Fibroblast of the aortic adventitia (primary cell): ENCODE results near the gene ZNF530. TPM values are rescaled to one million over a fixed set of nuclear protein-coding genes. Genes with fewer than 3 reads are reported as not detected.

ENCODE experiments used
- DNase-seq: peaks from one replicate; pipeline ENCODE4 v3.0.0-alpha.2; 2010; ENCODE audit warnings: low read depth
- H3K4me3 ChIP-seq: 2 replicates; pipeline ENCODE4 v1.5.1; 2011; ENCODE audit warnings: low read depth, mild to moderate bottlenecking, control low read depth, low read length, moderate library complexity
- CTCF ChIP-seq: IDR thresholded peaks from 2 replicates; pipeline ENCODE4 v1.5.1; 2011; ENCODE audit warnings: mild to moderate bottlenecking, low read length, control low read depth, inconsistent platforms; ENCODE audit not compliant: insufficient read depth
- total RNA-seq: library from RNA; depleted of rRNA; stranded (reverse); fragments of >200 nt; gene quantifications from 2 replicates; pipeline ENCODE4 v1.2.3, GENCODE V29; 2012; ENCODE audit warnings: low replicate concordance

ZNF530 gene
- 1.1 and 5.6 TPM in 2 replicates for total RNA-seq

GRCh38 chr19:57599761-57600383 is at the start of gene ZNF530:
Gene ZNF530, plus strand, starts transcription at chr19:57599885. Its CDS starts 4,461 bp downstream, at chr19:57604346.
- no peak for TF ChIP-seq CTCF
- H3K4me3 ChIP-seq: peak within 1 kb of the TSS; percentile 85
- peak; percentile 91 for DNase-seq

- no peak for TF ChIP-seq CTCF
- H3K4me3 ChIP-seq: no peak overlapping the region
- DNase-seq: no peak
Observed at GRCh38 chr19:57552432-57552831, 47.3 kb upstream of the ZNF530 start.

- H3K4me3 ChIP-seq: peak overlapping the region; percentile 95
- TF ChIP-seq CTCF: no peak
- no peak for DNase-seq
Observed at GRCh38 chr19:57557659-57558058, 42.0 kb upstream of the ZNF530 start.

GRCh38 chr19:57558525-57558924 is 41.2 kb upstream of the ZNF530 start:
- peak; percentile 35 for DNase-seq
- TF ChIP-seq CTCF: peak; percentile 28
- peak overlapping the region; percentile 95 for H3K4me3 ChIP-seq

GRCh38 chr19:57559008-57559403 is 40.7 kb upstream of the ZNF530 start:
- peak; percentile 18 for DNase-seq
- no peak for TF ChIP-seq CTCF
- H3K4me3 ChIP-seq: peak overlapping the region; percentile 95

- DNase-seq: peak; percentile 84
- H3K4me3 ChIP-seq: peak within 1 kb of the TSS; percentile 95
- TF ChIP-seq CTCF: no peak
Observed at GRCh38 chr19:57559404-57560025, 40.2 kb upstream of the ZNF530 start, which contains the start of gene ZNF550. Gene ZNF550, minus strand, starts transcription at chr19:57559863. Its CDS starts 181 bp downstream, at chr19:57559682.
